Esophagus (tissue), 2 donors: ENCODE data around the gene NDUFB8. TPM values are rescaled to one million over a fixed set of nuclear protein-coding genes. Genes with fewer than 3 reads are reported as not detected.

Experiments used
- H3K27ac ChIP-seq, 2 donors: one replicate each; pipeline ENCODE4 v1.5.1; 2013; ENCODE audit warnings: low read depth in 2 of 2, mild to moderate bottlenecking in 2 of 2, inconsistent platforms in 1 of 2, low read length in 1 of 2, moderate library complexity in 1 of 2
- H3K27me3 ChIP-seq, 2 donors: one replicate each; pipeline ENCODE4 v1.6.1; 2013; ENCODE audit warnings: low read length in 2 of 2, control low read depth in 1 of 2, mild to moderate bottlenecking in 1 of 2; ENCODE audit not compliant: insufficient read depth in 2 of 2, control insufficient read depth in 1 of 2
- H3K36me3 ChIP-seq, 2 donors: one replicate each; pipeline ENCODE4 v1.6.1; 2013; ENCODE audit warnings: low read length in 1 of 2; ENCODE audit not compliant: control insufficient read depth in 2 of 2, insufficient read depth in 2 of 2
- H3K4me1 ChIP-seq, 2 donors: one replicate each; pipeline ENCODE4 v1.6.1; 2013; ENCODE audit warnings: low read length in 1 of 2; ENCODE audit not compliant: control insufficient read depth in 2 of 2, insufficient read depth in 2 of 2
- H3K4me3 ChIP-seq, 2 donors: one replicate each; pipeline ENCODE4 v1.5.1; 2013; ENCODE audit warnings: low read length in 2 of 2, mild to moderate bottlenecking in 2 of 2, low read depth in 1 of 2, moderate library complexity in 1 of 2
- H3K9me3 ChIP-seq, 2 donors: one replicate each; pipeline ENCODE4 v1.6.1; 2013; ENCODE audit warnings: mild to moderate bottlenecking in 2 of 2, low read depth in 1 of 2, low read length in 1 of 2, moderate library complexity in 1 of 2; ENCODE audit not compliant: control insufficient read depth in 2 of 2, insufficient read depth in 1 of 2
- WGBS, 2 donors: extraction: QIAGEN DNeasy Blood & Tissue Kit; methylation state at CpG; one replicate each; pipeline ENCODE4 v1.1.7; 2013; 5-methylcytosine and 5-hydroxymethylcytosine counted together
- polyA plus RNA-seq, 2 donors: library from polyadenylated mRNA; stranded (reverse); fragments of 200-250 nt; gene quantifications; one replicate each; pipeline ENCODE4 v1.2.3, GENCODE V29; 2013
- donor health status: healthy with polysubstance abuse.
- donor health status: Bipolar disorder and iron deficiency.

NDUFB8 gene
- polyA plus RNA-seq, 2 donors = 280 to 317 TPM

DNA sequence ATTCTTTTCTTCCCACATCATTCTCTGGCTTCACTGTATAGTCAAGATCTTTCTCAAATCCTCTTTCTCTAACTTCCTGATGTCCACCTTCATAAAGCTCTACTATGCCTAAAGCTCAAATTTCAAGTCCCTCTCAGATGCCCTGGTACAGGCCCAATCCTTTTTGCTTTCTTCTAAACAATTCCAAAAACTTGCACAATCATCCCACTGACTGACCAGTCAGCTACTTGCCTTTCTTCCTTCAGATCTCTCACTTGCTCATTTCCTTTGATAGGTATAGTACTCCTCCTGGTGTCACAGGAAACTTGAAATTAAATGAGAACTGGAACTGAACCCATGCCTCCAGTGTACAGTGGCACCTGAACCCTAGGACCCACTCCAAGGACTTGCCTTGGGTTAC is 28.2 kb downstream of the NDUFB8 start:
- Histone ChIP-seq H3K9me3 (no peaks in the 10 kb centered on the region), H3K27me3 (no peaks in the 10 kb centered on the region), H3K4me1 (no peaks in the 10 kb centered on the region), H3K27ac (no peak overlapping the region), H3K4me3 (no peak overlapping the region), H3K36me3 (peaks cover 5 to 33% of the 10 kb centered on the region in 2 donors)

- Histone ChIP-seq H3K9me3 (no peaks in the 10 kb centered on the region), H3K27me3 (no peaks in the 10 kb centered on the region), H3K4me1 (no peaks in the 10 kb centered on the region), H3K36me3 (peaks cover 5 to 30% of the 10 kb centered on the region in 2 donors), H3K4me3 (no peak overlapping the region), H3K27ac (no peak overlapping the region)
- WGBS, 2 donors = 96 to 100% methylated on average over 4 of the region's 4 CpGs
Observed at GRCh38 chr10:100498059-100498458, 31.6 kb downstream of the NDUFB8 start.

GRCh38 chr10:100496567-100496966 is 33.1 kb downstream of the NDUFB8 start:
- no peaks in the 10 kb centered on the region for H3K4me1 ChIP-seq
- H3K4me3 ChIP-seq = no peak overlapping the region
- H3K27ac ChIP-seq = no peak overlapping the region
- H3K9me3 ChIP-seq = no peaks in the 10 kb centered on the region
- peaks cover 0 to 25% of the 10 kb centered on the region in 2 donors for H3K36me3 ChIP-seq
- H3K27me3 ChIP-seq = no peaks in the 10 kb centered on the region
- 87 to 90% methylated on average over 2 of the region's 2 CpGs for WGBS, 2 donors

GRCh38 chr10:100490531-100490930 is 39.1 kb downstream of the NDUFB8 start:
- H3K4me1 ChIP-seq = peaks cover 0 to 2% of the 10 kb centered on the region in 2 donors
- H3K27me3 ChIP-seq = no peaks in the 10 kb centered on the region
- H3K9me3 ChIP-seq = no peaks in the 10 kb centered on the region
- no peak overlapping the region for H3K27ac ChIP-seq
- peaks cover 7 to 29% of the 10 kb centered on the region in 2 donors for H3K36me3 ChIP-seq
- no peak overlapping the region for H3K4me3 ChIP-seq
- WGBS, 2 donors = 91% methylated on average over 2 of the region's 2 CpGs

GRCh38 chr10:100489396-100489795 is 40.3 kb downstream of the NDUFB8 start:
- Histone ChIP-seq H3K27ac (no peak overlapping the region), H3K9me3 (no peaks in the 10 kb centered on the region), H3K4me3 (no peak overlapping the region), H3K4me1 (peaks cover 0 to 2% of the 10 kb centered on the region in 2 donors), H3K36me3 (peaks cover 7 to 29% of the 10 kb centered on the region in 2 donors), H3K27me3 (no peaks in the 10 kb centered on the region)
- WGBS, 2 donors = 88 to 91% methylated on average over 5 of the region's 5 CpGs

- WGBS, 2 donors = 92 to 94% methylated on average over 6 of the region's 6 CpGs
- Histone ChIP-seq H3K9me3 (no peaks in the 10 kb centered on the region), H3K4me1 (peaks cover 0 to 2% of the 10 kb centered on the region in 2 donors), H3K27me3 (no peaks in the 10 kb centered on the region), H3K36me3 (peaks cover 7 to 23% of the 10 kb centered on the region in 2 donors), H3K27ac (no peak overlapping the region), H3K4me3 (no peak overlapping the region)
Observed at GRCh38 chr10:100487529-100487928, 42.1 kb downstream of the NDUFB8 start.

- no peaks in the 10 kb centered on the region for H3K9me3 ChIP-seq
- H3K4me3 ChIP-seq = no peak overlapping the region
- no peaks in the 10 kb centered on the region for H3K27me3 ChIP-seq
- peaks cover 0 to 2% of the 10 kb centered on the region in 2 donors for H3K4me1 ChIP-seq
- WGBS, 2 donors = 88% methylated on average over 10 of the region's 10 CpGs
- no peak overlapping the region for H3K27ac ChIP-seq
- peaks cover 7 to 23% of the 10 kb centered on the region in 2 donors for H3K36me3 ChIP-seq
Observed at GRCh38 chr10:100485801-100486495, 43.7 kb downstream of the NDUFB8 start.

GRCh38 chr10:100485366-100485765 is 44.3 kb downstream of the NDUFB8 start:
- Histone ChIP-seq H3K9me3 (no peaks in the 10 kb centered on the region), H3K36me3 (peaks cover 7 to 20% of the 10 kb centered on the region in 2 donors), H3K27me3 (peaks cover 0 to 5% of the 10 kb centered on the region in 2 donors), H3K4me1 (no peaks in the 10 kb centered on the region), H3K4me3 (no peak overlapping the region), H3K27ac (no peak overlapping the region)
- WGBS, 2 donors = 78 to 84% methylated on average over 8 of the region's 8 CpGs

GRCh38 chr10:100483876-100484666 is 45.6 kb downstream of the NDUFB8 start:
- 89 to 91% methylated on average over 5 of the region's 5 CpGs for WGBS, 2 donors

More at GRCh38 chr10:100483876-100484666, 45.6 kb downstream of the NDUFB8 start:
- Histone ChIP-seq H3K4me3 (no peak overlapping the region), H3K4me1 (no peaks in the 10 kb centered on the region), H3K36me3 (peaks cover 7 to 14% of the 10 kb centered on the region in 2 donors), H3K27ac (no peak overlapping the region), H3K27me3 (peaks cover 0 to 6% of the 10 kb centered on the region in 2 donors), H3K9me3 (no peaks in the 10 kb centered on the region)
